ENCODE measurements around the gene ZNF750.

DNA sequence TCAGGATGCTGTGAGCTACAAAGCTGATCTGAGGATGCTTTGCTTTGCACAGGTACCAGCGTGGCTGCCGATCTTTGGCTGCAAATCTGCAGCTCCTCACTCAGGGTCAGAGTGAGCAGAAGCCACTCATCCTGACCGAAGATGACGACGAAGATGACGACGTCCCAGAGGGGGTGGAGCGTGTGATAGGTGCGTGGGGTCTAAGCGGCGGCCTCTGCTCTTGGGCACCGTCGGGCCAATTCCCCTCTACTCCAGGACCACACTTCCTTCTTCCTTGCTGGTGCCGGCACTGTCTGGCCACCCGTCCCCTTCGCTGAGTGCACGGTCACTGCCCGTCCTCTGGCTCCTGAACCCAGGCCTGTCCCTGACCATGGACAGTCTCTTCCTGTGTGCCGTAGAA, 34.0 kb downstream of the ZNF750 start:
- no peak for TF ChIP-seq POLR2A (IDR thresholded peaks at IDR 0.05; ENCODE audit: low read length)
- TF ChIP-seq GATA1 (IDR thresholded peaks at IDR 0.05; ENCODE audit: low read depth, low read length) = no peak
